Measurements from ENCODE around the gene KCMF1.

DNA sequence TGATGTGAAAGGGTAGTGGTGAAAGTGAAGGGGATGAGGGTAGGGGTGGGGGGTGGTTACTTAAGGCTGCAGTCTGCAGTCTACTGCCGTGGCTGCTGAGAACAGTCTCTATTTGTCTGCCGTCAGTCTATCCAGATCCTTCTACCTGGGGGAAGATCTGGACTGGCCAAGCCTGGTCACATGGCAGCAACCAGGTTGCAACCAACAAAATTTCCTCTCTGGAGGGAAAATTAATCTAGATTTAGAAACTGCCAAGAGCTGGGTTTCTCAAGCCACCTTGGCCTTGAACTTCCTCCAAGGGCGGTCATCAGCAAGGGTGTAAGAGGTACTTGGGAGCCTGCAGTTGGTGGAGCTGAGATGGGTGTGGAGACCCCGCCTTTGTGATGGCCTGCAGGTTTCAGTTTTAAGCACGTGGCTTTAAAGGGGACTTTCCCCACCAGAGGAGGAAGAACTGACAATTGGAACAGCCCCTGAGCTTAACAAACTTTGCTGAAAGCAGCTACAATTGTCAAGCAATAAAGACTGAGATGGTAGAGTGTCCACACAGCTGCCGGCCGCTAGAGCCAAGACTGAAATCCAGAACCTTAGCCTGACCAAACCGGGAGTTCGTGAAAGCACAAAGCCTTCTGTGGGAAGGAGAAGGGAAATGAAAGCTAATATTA is 31.4 kb upstream of the KCMF1 start:
- TF ChIP-seq, protein P1, sequence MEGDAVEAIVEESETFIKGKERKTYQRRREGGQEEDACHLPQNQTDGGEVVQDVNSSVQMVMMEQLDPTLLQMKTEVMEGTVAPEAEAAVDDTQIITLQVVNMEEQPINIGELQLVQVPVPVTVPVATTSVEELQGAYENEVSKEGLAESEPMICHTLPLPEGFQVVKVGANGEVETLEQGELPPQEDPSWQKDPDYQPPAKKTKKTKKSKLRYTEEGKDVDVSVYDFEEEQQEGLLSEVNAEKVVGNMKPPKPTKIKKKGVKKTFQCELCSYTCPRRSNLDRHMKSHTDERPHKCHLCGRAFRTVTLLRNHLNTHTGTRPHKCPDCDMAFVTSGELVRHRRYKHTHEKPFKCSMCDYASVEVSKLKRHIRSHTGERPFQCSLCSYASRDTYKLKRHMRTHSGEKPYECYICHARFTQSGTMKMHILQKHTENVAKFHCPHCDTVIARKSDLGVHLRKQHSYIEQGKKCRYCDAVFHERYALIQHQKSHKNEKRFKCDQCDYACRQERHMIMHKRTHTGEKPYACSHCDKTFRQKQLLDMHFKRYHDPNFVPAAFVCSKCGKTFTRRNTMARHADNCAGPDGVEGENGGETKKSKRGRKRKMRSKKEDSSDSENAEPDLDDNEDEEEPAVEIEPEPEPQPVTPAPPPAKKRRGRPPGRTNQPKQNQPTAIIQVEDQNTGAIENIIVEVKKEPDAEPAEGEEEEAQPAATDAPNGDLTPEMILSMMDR (IDR thresholded peaks at IDR 0.05; ENCODE audit: low read depth, low read length, missing input control), result no peak
- TF ChIP-seq, protein P2, sequence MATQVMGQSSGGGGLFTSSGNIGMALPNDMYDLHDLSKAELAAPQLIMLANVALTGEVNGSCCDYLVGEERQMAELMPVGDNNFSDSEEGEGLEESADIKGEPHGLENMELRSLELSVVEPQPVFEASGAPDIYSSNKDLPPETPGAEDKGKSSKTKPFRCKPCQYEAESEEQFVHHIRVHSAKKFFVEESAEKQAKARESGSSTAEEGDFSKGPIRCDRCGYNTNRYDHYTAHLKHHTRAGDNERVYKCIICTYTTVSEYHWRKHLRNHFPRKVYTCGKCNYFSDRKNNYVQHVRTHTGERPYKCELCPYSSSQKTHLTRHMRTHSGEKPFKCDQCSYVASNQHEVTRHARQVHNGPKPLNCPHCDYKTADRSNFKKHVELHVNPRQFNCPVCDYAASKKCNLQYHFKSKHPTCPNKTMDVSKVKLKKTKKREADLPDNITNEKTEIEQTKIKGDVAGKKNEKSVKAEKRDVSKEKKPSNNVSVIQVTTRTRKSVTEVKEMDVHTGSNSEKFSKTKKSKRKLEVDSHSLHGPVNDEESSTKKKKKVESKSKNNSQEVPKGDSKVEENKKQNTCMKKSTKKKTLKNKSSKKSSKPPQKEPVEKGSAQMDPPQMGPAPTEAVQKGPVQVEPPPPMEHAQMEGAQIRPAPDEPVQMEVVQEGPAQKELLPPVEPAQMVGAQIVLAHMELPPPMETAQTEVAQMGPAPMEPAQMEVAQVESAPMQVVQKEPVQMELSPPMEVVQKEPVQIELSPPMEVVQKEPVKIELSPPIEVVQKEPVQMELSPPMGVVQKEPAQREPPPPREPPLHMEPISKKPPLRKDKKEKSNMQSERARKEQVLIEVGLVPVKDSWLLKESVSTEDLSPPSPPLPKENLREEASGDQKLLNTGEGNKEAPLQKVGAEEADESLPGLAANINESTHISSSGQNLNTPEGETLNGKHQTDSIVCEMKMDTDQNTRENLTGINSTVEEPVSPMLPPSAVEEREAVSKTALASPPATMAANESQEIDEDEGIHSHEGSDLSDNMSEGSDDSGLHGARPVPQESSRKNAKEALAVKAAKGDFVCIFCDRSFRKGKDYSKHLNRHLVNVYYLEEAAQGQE (IDR thresholded peaks at IDR 0.05), result no peak
- TF ChIP-seq GABPA (IDR thresholded peaks at IDR 0.05 in 1 of 2, conservative IDR thresholded peaks at IDR 0.05 in 1 of 2) (no peak), SP1 (IDR thresholded peaks at IDR 0.05) (no peak)
- TF ChIP-seq, protein P3, sequence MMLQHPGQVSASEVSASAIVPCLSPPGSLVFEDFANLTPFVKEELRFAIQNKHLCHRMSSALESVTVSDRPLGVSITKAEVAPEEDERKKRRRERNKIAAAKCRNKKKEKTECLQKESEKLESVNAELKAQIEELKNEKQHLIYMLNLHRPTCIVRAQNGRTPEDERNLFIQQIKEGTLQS (IDR thresholded peaks at IDR 0.05), result no peak
- TF ChIP-seq, protein P4, sequence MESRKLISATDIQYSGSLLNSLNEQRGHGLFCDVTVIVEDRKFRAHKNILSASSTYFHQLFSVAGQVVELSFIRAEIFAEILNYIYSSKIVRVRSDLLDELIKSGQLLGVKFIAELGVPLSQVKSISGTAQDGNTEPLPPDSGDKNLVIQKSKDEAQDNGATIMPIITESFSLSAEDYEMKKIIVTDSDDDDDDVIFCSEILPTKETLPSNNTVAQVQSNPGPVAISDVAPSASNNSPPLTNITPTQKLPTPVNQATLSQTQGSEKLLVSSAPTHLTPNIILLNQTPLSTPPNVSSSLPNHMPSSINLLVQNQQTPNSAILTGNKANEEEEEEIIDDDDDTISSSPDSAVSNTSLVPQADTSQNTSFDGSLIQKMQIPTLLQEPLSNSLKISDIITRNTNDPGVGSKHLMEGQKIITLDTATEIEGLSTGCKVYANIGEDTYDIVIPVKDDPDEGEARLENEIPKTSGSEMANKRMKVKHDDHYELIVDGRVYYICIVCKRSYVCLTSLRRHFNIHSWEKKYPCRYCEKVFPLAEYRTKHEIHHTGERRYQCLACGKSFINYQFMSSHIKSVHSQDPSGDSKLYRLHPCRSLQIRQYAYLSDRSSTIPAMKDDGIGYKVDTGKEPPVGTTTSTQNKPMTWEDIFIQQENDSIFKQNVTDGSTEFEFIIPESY (IDR thresholded peaks at IDR 0.05), result no peak
